HG03108 (cell line): ENCODE results near the gene GBX1.

Source experiments
- ATAC-seq: cut with Tn5 transposase; IDR thresholded peaks from one replicate; pipeline ENCODE4 v1.9.1; 2021; ENCODE audit warnings: moderate library complexity; ENCODE audit not compliant: unreplicated experiment

GBX1 gene

GRCh38 chr7:151167197-151167961 is at the start of gene GBX1:
TSS of gene GBX1 (minus strand) at chr7:151167694. CDS start at chr7:151167548, 146 bp downstream.
- no peak for ATAC-seq

GRCh38 chr7:151215396-151215795 is 47.9 kb upstream of the GBX1 start:
- ATAC-seq, result no peak

GRCh38 chr7:151213826-151214225 is 46.3 kb upstream of the GBX1 start:
- ATAC-seq, result no peak

- no peak for ATAC-seq
Measured at GRCh38 chr7:151212626-151213025, 45.1 kb upstream of the GBX1 start.

GRCh38 chr7:151211155-151211772 is 43.8 kb upstream of the GBX1 start:
- ATAC-seq, result no peak

GRCh38 chr7:151210087-151210854 is 42.8 kb upstream of the GBX1 start, which contains the start of gene H2BK1:
TSS of gene H2BK1 (minus strand) at chr7:151210488. CDS start at chr7:151210318, 170 bp downstream.
- ATAC-seq, result no peak

- ATAC-seq, result no peak
Measured at GRCh38 chr7:151209588-151209987, 42.1 kb upstream of the GBX1 start.

- no peak for ATAC-seq
Measured at GRCh38 chr7:151208253-151208862, 40.9 kb upstream of the GBX1 start.

- ATAC-seq, result no peak
Measured at GRCh38 chr7:151207804-151208203, 40.3 kb upstream of the GBX1 start.

GRCh38 chr7:151207315-151207714 is 39.8 kb upstream of the GBX1 start:
- no peak for ATAC-seq

- ATAC-seq, result no peak
Measured at GRCh38 chr7:151206914-151207313, 39.4 kb upstream of the GBX1 start.

- no peak for ATAC-seq
Measured at GRCh38 chr7:151205730-151206129, 38.2 kb upstream of the GBX1 start.

- no peak for ATAC-seq
Measured at GRCh38 chr7:151204383-151205032, 37.0 kb upstream of the GBX1 start.

GRCh38 chr7:151202836-151203235 is 35.3 kb upstream of the GBX1 start:
- ATAC-seq, result no peak

GRCh38 chr7:151201751-151202150 is 34.3 kb upstream of the GBX1 start:
- no peak for ATAC-seq

GRCh38 chr7:151201344-151201743 is 33.9 kb upstream of the GBX1 start:
- ATAC-seq, result no peak

- ATAC-seq, result no peak
Measured at GRCh38 chr7:151198945-151199848, 31.7 kb upstream of the GBX1 start.

GRCh38 chr7:151197932-151198331 is 30.4 kb upstream of the GBX1 start:
- no peak for ATAC-seq

GRCh38 chr7:151195616-151196450 is 28.3 kb upstream of the GBX1 start:
- no peak for ATAC-seq
